SK-N-SH treated with all-trans-retinoic acid at 6 μM for 48 hours (cell line): ENCODE data around the gene HIRA.

Source experiments
- ATAC-seq: fragments of 200-7000 bp; cut with Tn5 transposase; 3 replicates; pipeline ENCODE4 v1.9.1; 2020; ENCODE audit warnings: mild to moderate bottlenecking, moderate library complexity
- ARNTL ChIP-seq: fragments of 450-650 bp; formaldehyde crosslinking; IDR thresholded peaks from 2 replicates; pipeline ENCODE4 v1.5.0; 2020; ENCODE audit warnings: low read depth, mild to moderate bottlenecking, moderate library complexity, borderline replicate concordance
- BACH2 ChIP-seq: fragments of 250-450 bp; sonication (Bioruptor Pico); IDR thresholded peaks from 2 replicates; pipeline ENCODE4 v1.9.0; 2021; ENCODE audit warnings: mild to moderate bottlenecking, borderline replicate concordance
- ESRRG ChIP-seq: fragments of 250-450 bp; sonication (Bioruptor Pico); IDR thresholded peaks from 2 replicates; pipeline ENCODE4 v1.6.1; 2021; ENCODE audit warnings: mild to moderate bottlenecking
- GLIS3 ChIP-seq: fragments of 250-450 bp; sonication (Bioruptor Pico); IDR thresholded peaks from 2 replicates; pipeline ENCODE4 v1.5.0; 2020; ENCODE audit warnings: mild to moderate bottlenecking, moderate library complexity
- OSR1 ChIP-seq: fragments of 250-450 bp; sonication (Bioruptor Pico); IDR thresholded peaks from 2 replicates; pipeline ENCODE4 v1.8.0; 2022; ENCODE audit warnings: moderate library complexity, mild to moderate bottlenecking, inconsistent platforms
- PPARA ChIP-seq: fragments of 250-450 bp; sonication (Bioruptor Pico); IDR thresholded peaks from 2 replicates; pipeline ENCODE4 v1.5.0; 2020; ENCODE audit warnings: mild to moderate bottlenecking, borderline replicate concordance
- RARB ChIP-seq: fragments of 250-450 bp; sonication (Bioruptor Pico); IDR thresholded peaks from 2 replicates; pipeline ENCODE4 v1.8.0; 2021; ENCODE audit warnings: mild to moderate bottlenecking, moderate library complexity
- SNAI2 ChIP-seq: fragments of 250-450 bp; sonication (Bioruptor Pico); IDR thresholded peaks from 2 replicates; pipeline ENCODE4 v1.5.0; 2020; ENCODE audit warnings: mild to moderate bottlenecking, moderate library complexity
- TOX ChIP-seq: fragments of 250-450 bp; sonication (Bioruptor Pico); IDR thresholded peaks from 2 replicates; pipeline ENCODE4 v1.8.0; 2021; ENCODE audit warnings: mild to moderate bottlenecking, moderate library complexity, borderline replicate concordance
- ZC3H10 ChIP-seq: fragments of 250-450 bp; sonication (Bioruptor Pico); IDR thresholded peaks from 2 replicates; pipeline ENCODE4 v1.5.1; 2021; ENCODE audit warnings: mild to moderate bottlenecking, moderate library complexity
- ZFP3 ChIP-seq: fragments of 250-450 bp; sonication (Bioruptor Pico); IDR thresholded peaks from 2 replicates; pipeline ENCODE4 v1.5.0; 2020; ENCODE audit warnings: mild to moderate bottlenecking, moderate library complexity
- ZFP30 ChIP-seq: fragments of 450-650 bp; formaldehyde crosslinking; IDR thresholded peaks from 2 replicates; pipeline ENCODE4 v1.5.0; 2022; ENCODE audit warnings: mild to moderate bottlenecking, moderate library complexity
- ZNF565 ChIP-seq: fragments of 450-650 bp; formaldehyde crosslinking; conservative IDR thresholded peaks from 2 replicates; pipeline ENCODE4 v1.5.0; 2020; ENCODE audit warnings: low read depth, mild to moderate bottlenecking, moderate library complexity
- ZNF70 ChIP-seq: fragments of 450-650 bp; formaldehyde crosslinking; IDR thresholded peaks from 2 replicates; pipeline ENCODE4 v1.5.0; 2020; ENCODE audit warnings: mild to moderate bottlenecking, moderate library complexity
- ZNF8 ChIP-seq: fragments of 450-650 bp; formaldehyde crosslinking; IDR thresholded peaks from 2 replicates; pipeline ENCODE4 v1.5.0; 2020; ENCODE audit warnings: mild to moderate bottlenecking, moderate library complexity
- TF ChIP-seq, protein P1 (sequence below): fragments of 250-450 bp; sonication (Bioruptor Pico); IDR thresholded peaks from 2 replicates; pipeline ENCODE4 v1.8.0; 2021; ENCODE audit warnings: low read depth, mild to moderate bottlenecking, moderate library complexity, borderline replicate concordance
- TF ChIP-seq, protein P2 (sequence below): fragments of 250-450 bp; sonication (Bioruptor Pico); IDR thresholded peaks from 2 replicates; pipeline ENCODE4 v1.8.0; 2020; ENCODE audit warnings: mild to moderate bottlenecking, moderate library complexity, borderline replicate concordance
- TF ChIP-seq, protein P3 (sequence below): fragments of 250-450 bp; sonication (Bioruptor Pico); IDR thresholded peaks from 2 replicates; pipeline ENCODE4 v1.5.1; 2020; ENCODE audit warnings: low read depth, mild to moderate bottlenecking, moderate library complexity
- TF ChIP-seq, protein P4 (sequence below): fragments of 250-450 bp; sonication (Bioruptor Pico); IDR thresholded peaks from 2 replicates; pipeline ENCODE4 v1.5.0; 2020; ENCODE audit warnings: mild to moderate bottlenecking, moderate library complexity
- TF ChIP-seq, protein P5 (sequence below): fragments of 250-450 bp; sonication (Bioruptor Pico); IDR thresholded peaks from 2 replicates; pipeline ENCODE4 v1.5.1; 2021; ENCODE audit warnings: mild to moderate bottlenecking, moderate library complexity

Gene HIRA

DNA sequence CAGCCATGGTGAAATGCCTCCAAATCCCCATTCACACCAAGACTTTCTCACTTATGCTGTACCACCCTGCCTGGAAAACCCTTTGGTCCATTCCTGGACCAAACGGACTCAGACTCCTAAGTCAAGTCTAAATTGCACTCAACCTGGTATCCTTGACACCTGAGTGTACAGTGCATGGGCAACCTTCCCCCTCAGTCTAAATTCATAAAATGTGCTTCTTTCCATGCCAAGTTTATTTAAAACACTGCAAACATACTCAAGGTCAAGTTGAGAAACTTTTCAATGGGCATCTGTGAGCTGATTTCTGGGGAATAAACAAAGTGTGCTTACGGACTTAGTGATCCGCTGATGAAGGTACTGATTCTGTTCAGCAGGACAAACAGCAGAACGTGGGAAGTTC lies 26.4 kb downstream of the HIRA start:
- TF ChIP-seq ZFP3 (CRISPR knock-in tag), result no peak
- TF ChIP-seq SNAI2 (CRISPR knock-in tag), result no peak
- TF ChIP-seq ESRRG (CRISPR knock-in tag), result no peak
- no peak for TF ChIP-seq ZFP30
- no peak for TF ChIP-seq TOX (CRISPR knock-in tag)
- no peak for TF ChIP-seq ZNF70 (CRISPR knock-in tag)
- TF ChIP-seq, protein P1, sequence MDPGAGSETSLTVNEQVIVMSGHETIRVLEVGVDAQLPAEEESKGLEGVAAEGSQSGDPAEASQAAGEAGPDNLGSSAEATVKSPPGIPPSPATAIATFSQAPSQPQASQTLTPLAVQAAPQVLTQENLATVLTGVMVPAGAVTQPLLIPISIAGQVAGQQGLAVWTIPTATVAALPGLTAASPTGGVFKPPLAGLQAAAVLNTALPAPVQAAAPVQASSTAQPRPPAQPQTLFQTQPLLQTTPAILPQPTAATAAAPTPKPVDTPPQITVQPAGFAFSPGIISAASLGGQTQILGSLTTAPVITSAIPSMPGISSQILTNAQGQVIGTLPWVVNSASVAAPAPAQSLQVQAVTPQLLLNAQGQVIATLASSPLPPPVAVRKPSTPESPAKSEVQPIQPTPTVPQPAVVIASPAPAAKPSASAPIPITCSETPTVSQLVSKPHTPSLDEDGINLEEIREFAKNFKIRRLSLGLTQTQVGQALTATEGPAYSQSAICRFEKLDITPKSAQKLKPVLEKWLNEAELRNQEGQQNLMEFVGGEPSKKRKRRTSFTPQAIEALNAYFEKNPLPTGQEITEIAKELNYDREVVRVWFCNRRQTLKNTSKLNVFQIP (CRISPR knock-in tag), result no peak
- TF ChIP-seq BACH2 (CRISPR knock-in tag), result no peak
- TF ChIP-seq, protein P2, sequence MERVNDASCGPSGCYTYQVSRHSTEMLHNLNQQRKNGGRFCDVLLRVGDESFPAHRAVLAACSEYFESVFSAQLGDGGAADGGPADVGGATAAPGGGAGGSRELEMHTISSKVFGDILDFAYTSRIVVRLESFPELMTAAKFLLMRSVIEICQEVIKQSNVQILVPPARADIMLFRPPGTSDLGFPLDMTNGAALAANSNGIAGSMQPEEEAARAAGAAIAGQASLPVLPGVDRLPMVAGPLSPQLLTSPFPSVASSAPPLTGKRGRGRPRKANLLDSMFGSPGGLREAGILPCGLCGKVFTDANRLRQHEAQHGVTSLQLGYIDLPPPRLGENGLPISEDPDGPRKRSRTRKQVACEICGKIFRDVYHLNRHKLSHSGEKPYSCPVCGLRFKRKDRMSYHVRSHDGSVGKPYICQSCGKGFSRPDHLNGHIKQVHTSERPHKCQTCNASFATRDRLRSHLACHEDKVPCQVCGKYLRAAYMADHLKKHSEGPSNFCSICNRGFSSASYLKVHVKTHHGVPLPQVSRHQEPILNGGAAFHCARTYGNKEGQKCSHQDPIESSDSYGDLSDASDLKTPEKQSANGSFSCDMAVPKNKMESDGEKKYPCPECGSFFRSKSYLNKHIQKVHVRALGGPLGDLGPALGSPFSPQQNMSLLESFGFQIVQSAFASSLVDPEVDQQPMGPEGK (CRISPR knock-in tag), result no peak
- no peak for TF ChIP-seq ZNF565 (CRISPR knock-in tag)
- TF ChIP-seq ZNF8, result no peak
- TF ChIP-seq PPARA (CRISPR knock-in tag), result no peak
- TF ChIP-seq, protein P3, sequence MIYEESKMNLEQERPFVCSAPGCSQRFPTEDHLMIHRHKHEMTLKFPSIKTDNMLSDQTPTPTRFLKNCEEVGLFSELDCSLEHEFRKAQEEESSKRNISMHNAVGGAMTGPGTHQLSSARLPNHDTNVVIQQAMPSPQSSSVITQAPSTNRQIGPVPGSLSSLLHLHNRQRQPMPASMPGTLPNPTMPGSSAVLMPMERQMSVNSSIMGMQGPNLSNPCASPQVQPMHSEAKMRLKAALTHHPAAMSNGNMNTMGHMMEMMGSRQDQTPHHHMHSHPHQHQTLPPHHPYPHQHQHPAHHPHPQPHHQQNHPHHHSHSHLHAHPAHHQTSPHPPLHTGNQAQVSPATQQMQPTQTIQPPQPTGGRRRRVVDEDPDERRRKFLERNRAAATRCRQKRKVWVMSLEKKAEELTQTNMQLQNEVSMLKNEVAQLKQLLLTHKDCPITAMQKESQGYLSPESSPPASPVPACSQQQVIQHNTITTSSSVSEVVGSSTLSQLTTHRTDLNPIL (CRISPR knock-in tag), result no peak
- no peak for TF ChIP-seq RARB (CRISPR knock-in tag)
- ATAC-seq, result no peak

DNA sequence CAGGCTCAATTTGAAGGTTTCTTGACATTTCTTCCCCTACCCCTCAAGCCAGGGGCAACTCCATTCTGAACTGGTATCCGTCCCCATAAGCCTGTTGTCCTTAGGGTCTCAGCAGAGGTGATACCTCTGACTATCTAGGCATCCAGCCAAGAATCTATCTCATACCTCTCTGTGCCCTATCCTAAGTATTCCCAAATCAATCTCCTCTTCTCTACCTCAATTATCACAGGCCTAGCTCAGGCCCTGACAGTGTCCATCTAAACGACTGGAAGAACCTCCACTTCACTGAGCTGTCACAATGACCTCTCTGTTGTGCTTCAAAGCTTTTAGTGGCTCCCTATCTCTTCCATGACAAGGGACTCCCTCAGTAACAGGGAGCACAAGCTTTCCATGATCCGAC lies 26.9 kb downstream of the HIRA start:
- TF ChIP-seq ARNTL (CRISPR knock-in tag), result no peak
- no peak for TF ChIP-seq ZFP3 (CRISPR knock-in tag)
- TF ChIP-seq, protein P4, sequence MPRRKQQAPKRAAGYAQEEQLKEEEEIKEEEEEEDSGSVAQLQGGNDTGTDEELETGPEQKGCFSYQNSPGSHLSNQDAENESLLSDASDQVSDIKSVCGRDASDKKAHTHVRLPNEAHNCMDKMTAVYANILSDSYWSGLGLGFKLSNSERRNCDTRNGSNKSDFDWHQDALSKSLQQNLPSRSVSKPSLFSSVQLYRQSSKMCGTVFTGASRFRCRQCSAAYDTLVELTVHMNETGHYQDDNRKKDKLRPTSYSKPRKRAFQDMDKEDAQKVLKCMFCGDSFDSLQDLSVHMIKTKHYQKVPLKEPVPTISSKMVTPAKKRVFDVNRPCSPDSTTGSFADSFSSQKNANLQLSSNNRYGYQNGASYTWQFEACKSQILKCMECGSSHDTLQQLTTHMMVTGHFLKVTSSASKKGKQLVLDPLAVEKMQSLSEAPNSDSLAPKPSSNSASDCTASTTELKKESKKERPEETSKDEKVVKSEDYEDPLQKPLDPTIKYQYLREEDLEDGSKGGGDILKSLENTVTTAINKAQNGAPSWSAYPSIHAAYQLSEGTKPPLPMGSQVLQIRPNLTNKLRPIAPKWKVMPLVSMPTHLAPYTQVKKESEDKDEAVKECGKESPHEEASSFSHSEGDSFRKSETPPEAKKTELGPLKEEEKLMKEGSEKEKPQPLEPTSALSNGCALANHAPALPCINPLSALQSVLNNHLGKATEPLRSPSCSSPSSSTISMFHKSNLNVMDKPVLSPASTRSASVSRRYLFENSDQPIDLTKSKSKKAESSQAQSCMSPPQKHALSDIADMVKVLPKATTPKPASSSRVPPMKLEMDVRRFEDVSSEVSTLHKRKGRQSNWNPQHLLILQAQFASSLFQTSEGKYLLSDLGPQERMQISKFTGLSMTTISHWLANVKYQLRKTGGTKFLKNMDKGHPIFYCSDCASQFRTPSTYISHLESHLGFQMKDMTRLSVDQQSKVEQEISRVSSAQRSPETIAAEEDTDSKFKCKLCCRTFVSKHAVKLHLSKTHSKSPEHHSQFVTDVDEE (CRISPR knock-in tag), result no peak
- TF ChIP-seq, protein P2 (CRISPR knock-in tag), result no peak
- no peak for TF ChIP-seq GLIS3 (CRISPR knock-in tag)
- no peak for TF ChIP-seq ZFP30
- no peak for TF ChIP-seq PPARA (CRISPR knock-in tag)
- TF ChIP-seq ZC3H10 (CRISPR knock-in tag), result no peak
- TF ChIP-seq, all 23 proteins: peak for 0
- no peak for ATAC-seq

DNA sequence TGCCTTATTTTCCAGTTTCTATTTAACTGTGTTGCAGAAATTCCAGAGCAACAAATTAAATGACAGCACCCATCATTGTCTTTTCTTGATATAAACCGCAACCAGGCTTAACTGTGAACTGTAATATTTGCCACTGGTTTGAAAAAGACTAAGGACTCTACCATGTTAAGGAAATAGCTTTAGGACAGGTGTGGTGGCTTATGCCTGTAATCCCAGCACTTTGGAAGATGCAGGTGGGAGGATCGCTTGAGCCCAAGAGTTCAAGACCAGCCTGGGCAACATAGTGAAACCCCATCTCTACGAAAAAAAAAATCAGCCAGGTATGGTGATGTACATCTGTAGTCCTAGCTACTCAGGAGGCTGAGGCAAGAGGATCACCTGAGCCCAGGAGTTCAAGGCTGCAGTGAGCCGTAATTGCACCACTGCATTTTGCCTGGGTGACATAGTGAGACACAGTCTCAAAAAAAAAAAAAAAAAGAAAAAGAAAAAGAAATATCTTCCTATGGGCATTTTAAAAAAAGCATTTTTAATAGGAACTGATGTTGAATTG lies 28.8 kb downstream of the HIRA start:
- no peak; the same call in 2 of the 3 replicates for ATAC-seq
- TF ChIP-seq ZFP30, result no peak
- no peak for TF ChIP-seq TOX (CRISPR knock-in tag)
- no peak for TF ChIP-seq ZNF565 (CRISPR knock-in tag)
- no peak for TF ChIP-seq RARB (CRISPR knock-in tag)
- TF ChIP-seq, protein P3 (CRISPR knock-in tag), result no peak
- TF ChIP-seq, protein P5, sequence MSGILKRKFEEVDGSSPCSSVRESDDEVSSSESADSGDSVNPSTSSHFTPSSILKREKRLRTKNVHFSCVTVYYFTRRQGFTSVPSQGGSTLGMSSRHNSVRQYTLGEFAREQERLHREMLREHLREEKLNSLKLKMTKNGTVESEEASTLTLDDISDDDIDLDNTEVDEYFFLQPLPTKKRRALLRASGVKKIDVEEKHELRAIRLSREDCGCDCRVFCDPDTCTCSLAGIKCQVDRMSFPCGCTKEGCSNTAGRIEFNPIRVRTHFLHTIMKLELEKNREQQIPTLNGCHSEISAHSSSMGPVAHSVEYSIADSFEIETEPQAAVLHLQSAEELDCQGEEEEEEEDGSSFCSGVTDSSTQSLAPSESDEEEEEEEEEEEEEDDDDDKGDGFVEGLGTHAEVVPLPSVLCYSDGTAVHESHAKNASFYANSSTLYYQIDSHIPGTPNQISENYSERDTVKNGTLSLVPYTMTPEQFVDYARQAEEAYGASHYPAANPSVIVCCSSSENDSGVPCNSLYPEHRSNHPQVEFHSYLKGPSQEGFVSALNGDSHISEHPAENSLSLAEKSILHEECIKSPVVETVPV (CRISPR knock-in tag), result no peak
- TF ChIP-seq ESRRG (CRISPR knock-in tag), result no peak
- TF ChIP-seq ZNF70 (CRISPR knock-in tag), result no peak
- no peak for TF ChIP-seq ZNF8
- no peak for TF ChIP-seq OSR1
- TF ChIP-seq ZC3H10 (CRISPR knock-in tag), result no peak
- no peak for TF ChIP-seq ZFP3 (CRISPR knock-in tag)
- TF ChIP-seq SNAI2 (CRISPR knock-in tag), result no peak
- TF ChIP-seq GLIS3 (CRISPR knock-in tag), result no peak
- TF ChIP-seq BACH2 (CRISPR knock-in tag), result no peak
- TF ChIP-seq, protein P1 (CRISPR knock-in tag), result no peak
